Measurements from ENCODE around the gene ADGRG1.

- TF ChIP-seq CHD2 (IDR thresholded peaks at IDR 0.05; ENCODE audit: low read length, partially characterized antibody), result no peak
- TF ChIP-seq USF1 (IDR thresholded peaks at IDR 0.05; ENCODE audit: borderline replicate concordance, low read depth), result no peak
- TF ChIP-seq CTCF (IDR thresholded peaks at IDR 0.05), result no peak
- no peak for TF ChIP-seq USF2 (IDR thresholded peaks at IDR 0.05; ENCODE audit: borderline replicate concordance, low read depth, low read length)
- no peak for TF ChIP-seq RCOR1 (IDR thresholded peaks at IDR 0.05; ENCODE audit: low read length)
- TF ChIP-seq RFX5 (IDR thresholded peaks at IDR 0.05; ENCODE audit: low read length), result no peak
Observed at GRCh38 chr16:57667048-57667525, 38.7 kb downstream of the ADGRG1 start.
